OCI-LY1 (cell line): Measurements from ENCODE around the gene BACH2.

Experiments used
- H2AFZ ChIP-seq: fragments of 200-600 bp; sonication (generic), shearing (Covaris generic); 2 replicates; pipeline ENCODE4 v1.6.0; 2014; ENCODE audit warnings: antibody characterized with exemption, mild to moderate bottlenecking, low read length
- H3F3A ChIP-seq: fragments of 200-600 bp; sonication (generic), shearing (Covaris generic); 2 replicates; pipeline ENCODE4 v1.6.0; 2014; ENCODE audit warnings: mild to moderate bottlenecking, antibody characterized with exemption, low read length, moderate library complexity; ENCODE audit not compliant: insufficient read depth
- H3K27ac ChIP-seq: fragments of 200-600 bp; sonication (generic); 2 replicates; pipeline ENCODE4 v1.5.1; 2014; ENCODE audit warnings: low read length, mixed run types, mild to moderate bottlenecking, low read depth; ENCODE audit not compliant: poor library complexity, severe bottlenecking
- H3K27me3 ChIP-seq: fragments of 200-600 bp; sonication (generic); 2 replicates; pipeline ENCODE4 v1.6.0; 2014; ENCODE audit warnings: antibody characterized with exemption, mild to moderate bottlenecking, low read length, moderate library complexity; ENCODE audit not compliant: insufficient read depth
- H3K36me3 ChIP-seq: fragments of 200-600 bp; sonication (generic); 2 replicates; pipeline ENCODE4 v1.6.1; 2014; ENCODE audit warnings: mild to moderate bottlenecking, antibody characterized with exemption, low read length, moderate library complexity, mixed read lengths; ENCODE audit not compliant: insufficient read depth
- H3K4me1 ChIP-seq: fragments of 200-600 bp; sonication (generic); 2 replicates; pipeline ENCODE4 v1.5.1; 2014; ENCODE audit warnings: mild to moderate bottlenecking, low read length, moderate library complexity; ENCODE audit not compliant: insufficient read depth, severe bottlenecking
- H3K4me2 ChIP-seq: fragments of 200-600 bp; sonication (generic), shearing (Covaris generic); 2 replicates; pipeline ENCODE4 v1.6.1; 2014; ENCODE audit warnings: low read length
- H3K4me3 ChIP-seq: fragments of 200-600 bp; sonication (generic); 2 replicates; pipeline ENCODE4 v1.5.1; 2014; ENCODE audit warnings: low read length, low read depth, mild to moderate bottlenecking, mixed read lengths; ENCODE audit not compliant: poor library complexity, severe bottlenecking
- H3K79me2 ChIP-seq: fragments of 200-600 bp; shearing (Covaris generic); 2 replicates; pipeline ENCODE4 v1.6.1; 2016; ENCODE audit warnings: mixed run types, low read length, mixed read lengths; ENCODE audit not compliant: insufficient read depth
- H3K9ac ChIP-seq: fragments of 200-600 bp; sonication (generic), shearing (Covaris generic); 2 replicates; pipeline ENCODE4 v1.6.1; 2014; ENCODE audit warnings: mild to moderate bottlenecking, low read length, mixed read lengths
- H3K9me2 ChIP-seq: fragments of 200-600 bp; sonication (generic), shearing (Covaris generic); 2 replicates; pipeline ENCODE4 v1.6.1; 2014; ENCODE audit warnings: low read depth, mild to moderate bottlenecking, low read length, mixed read lengths
- H3K9me3 ChIP-seq: fragments of 200-600 bp; shearing (Covaris generic); 2 replicates; pipeline ENCODE4 v1.6.1; 2014; ENCODE audit warnings: low read length, mixed read lengths
- H4K20me1 ChIP-seq: fragments of 200-600 bp; sonication (generic), shearing (Covaris generic); 2 replicates; pipeline ENCODE4 v1.6.0; 2016; ENCODE audit warnings: mild to moderate bottlenecking, low read length; ENCODE audit not compliant: insufficient read depth
- CTCF ChIP-seq: fragments of 200-600 bp; sonication (generic), shearing (Covaris generic); IDR thresholded peaks from 2 replicates; pipeline ENCODE4 v1.5.1; 2017; ENCODE audit warnings: mild to moderate bottlenecking, antibody characterized with exemption, low read length, moderate library complexity, mixed read lengths
- EZH2 ChIP-seq: fragments of 200-600 bp; sonication (generic), shearing (Covaris generic); IDR thresholded peaks from 2 replicates; pipeline ENCODE4 v1.8.0; 2017; ENCODE audit warnings: borderline replicate concordance, mixed run types, mild to moderate bottlenecking, antibody characterized with exemption, low read length, moderate library complexity, mixed read lengths

The BACH2 gene

DNA sequence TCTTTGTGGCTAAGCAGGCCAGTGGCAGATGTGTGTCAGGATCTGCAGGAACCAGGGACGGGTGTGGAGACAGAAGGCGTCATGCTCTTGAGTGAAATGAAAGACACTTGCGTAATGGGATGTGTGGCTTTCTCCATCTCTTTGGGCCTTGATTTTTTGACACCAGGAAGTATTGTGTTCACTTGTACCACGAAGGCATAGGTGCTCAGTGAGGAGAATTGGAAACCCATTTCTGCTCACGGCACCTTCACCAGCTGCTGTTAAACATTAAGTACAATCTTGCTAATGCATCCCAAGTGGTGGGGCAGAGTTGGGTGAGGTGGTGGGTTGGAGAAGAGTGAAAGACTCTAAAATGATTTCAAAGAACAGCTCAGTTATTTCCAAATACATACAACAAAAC is 372.4 kb downstream of the BACH2 start:
- Histone ChIP-seq H3K79me2 (no peaks in the 10 kb centered on the region), H4K20me1 (no peaks in the 10 kb centered on the region), H3K4me1 (peaks cover 3% of the 10 kb centered on the region), H3K36me3 (peaks cover 27% of the 10 kb centered on the region), H3K27ac (no peak overlapping the region), H3K4me3 (no peak overlapping the region), H3K9me2 (no peaks in the 10 kb centered on the region), H3K4me2 (no peak overlapping the region), H3K9ac (no peak overlapping the region), H2AFZ (no peak overlapping the region), H3K27me3 (no peaks in the 10 kb centered on the region), H3K9me3 (no peaks in the 10 kb centered on the region), H3F3A (peaks cover 10% of the 10 kb centered on the region; the same call in 1 of the 2 replicates)
- TF ChIP-seq CTCF (no peak), EZH2 (no peak)

GRCh38 chr6:89921691-89922090 is 375.0 kb downstream of the BACH2 start:
- Histone ChIP-seq H3K9ac (no peak overlapping the region), H3K4me2 (no peak overlapping the region), H3K4me3 (no peak overlapping the region), H3K27ac (no peak overlapping the region), H3K27me3 (no peaks in the 10 kb centered on the region), H2AFZ (no peak overlapping the region), H3K79me2 (no peaks in the 10 kb centered on the region), H3K9me3 (peaks cover 3% of the 10 kb centered on the region), H4K20me1 (no peaks in the 10 kb centered on the region), H3K9me2 (no peaks in the 10 kb centered on the region), H3K4me1 (peaks cover 3% of the 10 kb centered on the region), H3F3A (peaks cover 9% of the 10 kb centered on the region; the same call in 1 of the 2 replicates), H3K36me3 (peaks cover 2% of the 10 kb centered on the region; the same call in 1 of the 2 replicates)
- TF ChIP-seq CTCF = no peak
- no peak for TF ChIP-seq EZH2

- Histone ChIP-seq H3F3A (peaks cover 5% of the 10 kb centered on the region; the same call in 1 of the 2 replicates), H2AFZ (no peak overlapping the region), H3K9me2 (no peaks in the 10 kb centered on the region), H3K27ac (no peak overlapping the region), H3K9ac (no peak overlapping the region), H3K9me3 (peaks cover 4% of the 10 kb centered on the region), H3K36me3 (no peaks in the 10 kb centered on the region), H3K27me3 (no peaks in the 10 kb centered on the region), H3K79me2 (no peaks in the 10 kb centered on the region), H3K4me2 (no peak overlapping the region), H4K20me1 (no peaks in the 10 kb centered on the region), H3K4me1 (peaks cover 3% of the 10 kb centered on the region), H3K4me3 (no peak overlapping the region)
- TF ChIP-seq EZH2 (no peak), CTCF (no peak)
These were observed 375.4 kb downstream of the BACH2 start for GRCh38 chr6:89921197-89921596.
